Measurements from ENCODE around the gene CAMTA1.
"Not testable (repeated sequence)": the region's sequence is repeated elsewhere in the genome, so short reads cannot be mapped to it uniquely, and the experiment has no call there.

Gene CAMTA1

GRCh38 chr1:7121622-7121988 lies 336.4 kb downstream of the CAMTA1 start:
- no peak for DNase-seq

GRCh38 chr1:7127322-7128075 lies 342.2 kb downstream of the CAMTA1 start:
- no peak for DNase-seq

DNA sequence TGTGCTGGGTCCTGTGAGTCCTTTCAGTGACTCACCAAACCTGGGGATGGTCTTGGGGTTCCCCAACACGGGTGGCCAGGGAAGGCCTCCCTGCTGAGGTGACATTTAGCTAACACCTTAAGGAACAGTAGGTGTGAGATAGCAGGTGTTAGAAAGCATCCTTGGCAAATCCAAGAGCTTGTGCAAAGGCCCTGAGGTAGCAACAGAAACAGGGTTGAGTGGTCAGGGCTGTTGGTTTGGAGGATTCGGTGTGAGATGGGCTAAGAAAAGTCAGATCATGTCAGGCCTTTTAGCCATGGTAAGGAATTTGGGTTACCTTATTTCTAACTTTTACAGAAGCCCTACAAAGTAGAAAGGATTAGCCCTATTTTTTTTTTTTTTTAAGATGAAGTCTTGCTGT lies 343.0 kb downstream of the CAMTA1 start:
- DNase-seq = no peak

DNA sequence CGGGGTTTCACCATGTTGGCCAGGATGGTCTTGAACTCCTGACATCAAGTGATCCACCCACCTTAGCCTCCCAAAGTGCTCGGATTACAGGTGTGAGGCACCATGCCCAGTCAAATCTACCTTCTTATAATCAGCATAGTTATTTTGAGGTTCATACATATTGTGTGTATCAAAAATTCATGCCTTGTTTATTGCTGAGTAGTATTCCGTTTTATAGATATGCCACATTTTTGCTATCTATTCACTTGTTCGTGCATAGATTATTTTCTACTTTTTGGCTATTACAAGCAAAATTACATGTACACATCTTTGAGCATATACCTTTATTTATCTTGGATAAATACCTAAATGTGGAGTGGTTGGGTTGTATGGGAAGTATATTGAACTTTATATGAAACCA lies 344.9 kb downstream of the CAMTA1 start:
- no peak for DNase-seq

GRCh38 chr1:7135493-7135892 lies 350.2 kb downstream of the CAMTA1 start:
- DNase-seq = no peak

GRCh38 chr1:7136166-7136953 lies 351.1 kb downstream of the CAMTA1 start:
- no peak for DNase-seq

DNA sequence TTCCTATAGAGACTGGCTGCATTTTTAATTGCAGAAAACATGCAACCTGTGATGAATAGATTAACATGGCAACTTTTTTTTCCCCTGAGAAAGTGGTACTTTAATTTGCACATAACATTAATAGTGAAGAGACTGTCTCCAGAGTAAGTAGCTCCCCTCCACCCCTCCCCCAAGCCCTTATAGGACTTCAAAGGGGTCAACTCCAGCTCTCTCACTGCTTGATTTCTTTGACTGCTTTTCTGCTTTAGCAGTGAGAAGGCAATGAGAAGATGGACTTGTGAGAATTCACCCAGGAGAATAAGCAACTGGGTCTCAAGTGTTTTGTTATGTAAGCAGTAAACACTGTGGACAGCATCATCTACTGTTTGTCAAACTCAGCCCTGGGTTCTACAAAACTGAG lies 355.0 kb downstream of the CAMTA1 start:
- DNase-seq = no peak

DNA sequence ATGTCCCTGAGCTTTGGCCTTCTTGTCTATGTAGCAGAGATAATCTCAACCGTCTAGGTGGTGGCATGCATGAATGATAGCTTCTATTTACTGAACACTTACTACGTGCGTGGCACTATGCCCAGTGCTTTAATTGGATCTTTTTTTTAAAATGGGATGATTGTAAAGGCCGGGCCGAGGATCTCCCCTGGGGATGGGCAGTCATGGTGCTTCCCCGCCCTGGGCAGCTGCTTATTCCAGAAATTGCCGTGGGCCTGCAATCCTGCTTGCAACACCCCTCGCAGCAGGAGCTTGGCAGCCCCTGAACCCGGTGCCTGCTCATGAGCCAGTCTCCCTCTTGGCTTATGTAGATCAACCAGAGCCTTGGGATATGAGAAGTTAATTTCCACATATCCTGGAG lies 360.7 kb downstream of the CAMTA1 start:
- no peak for DNase-seq

- no peak for DNase-seq
These were observed 361.5 kb downstream of the CAMTA1 start for GRCh38 chr1:7146710-7147109.

DNA sequence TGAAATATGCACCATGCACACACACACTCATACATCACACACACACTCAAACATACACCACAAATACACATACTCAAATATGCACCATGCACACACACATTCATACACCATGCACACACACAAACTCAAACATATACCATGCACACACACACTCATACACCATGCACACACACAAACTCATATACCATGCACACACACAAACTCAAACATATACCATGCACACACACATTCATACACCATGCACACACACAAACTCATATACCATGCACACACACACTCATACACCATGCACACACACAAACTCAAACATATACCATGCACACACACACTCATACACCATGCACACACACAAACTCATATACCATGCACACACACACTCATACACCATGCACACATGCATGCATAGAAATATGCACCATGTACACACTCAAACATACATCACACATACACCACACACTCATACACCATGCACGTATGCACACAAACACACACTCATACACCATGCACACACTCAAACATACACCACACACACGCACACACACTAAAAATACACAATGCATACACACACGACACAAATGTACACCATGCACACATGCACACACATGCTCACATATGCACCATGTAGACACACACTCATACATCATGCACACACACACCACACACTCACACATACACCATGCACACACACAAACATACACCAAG lies 362.5 kb downstream of the CAMTA1 start:
- not testable (repeated sequence) for DNase-seq

DNA sequence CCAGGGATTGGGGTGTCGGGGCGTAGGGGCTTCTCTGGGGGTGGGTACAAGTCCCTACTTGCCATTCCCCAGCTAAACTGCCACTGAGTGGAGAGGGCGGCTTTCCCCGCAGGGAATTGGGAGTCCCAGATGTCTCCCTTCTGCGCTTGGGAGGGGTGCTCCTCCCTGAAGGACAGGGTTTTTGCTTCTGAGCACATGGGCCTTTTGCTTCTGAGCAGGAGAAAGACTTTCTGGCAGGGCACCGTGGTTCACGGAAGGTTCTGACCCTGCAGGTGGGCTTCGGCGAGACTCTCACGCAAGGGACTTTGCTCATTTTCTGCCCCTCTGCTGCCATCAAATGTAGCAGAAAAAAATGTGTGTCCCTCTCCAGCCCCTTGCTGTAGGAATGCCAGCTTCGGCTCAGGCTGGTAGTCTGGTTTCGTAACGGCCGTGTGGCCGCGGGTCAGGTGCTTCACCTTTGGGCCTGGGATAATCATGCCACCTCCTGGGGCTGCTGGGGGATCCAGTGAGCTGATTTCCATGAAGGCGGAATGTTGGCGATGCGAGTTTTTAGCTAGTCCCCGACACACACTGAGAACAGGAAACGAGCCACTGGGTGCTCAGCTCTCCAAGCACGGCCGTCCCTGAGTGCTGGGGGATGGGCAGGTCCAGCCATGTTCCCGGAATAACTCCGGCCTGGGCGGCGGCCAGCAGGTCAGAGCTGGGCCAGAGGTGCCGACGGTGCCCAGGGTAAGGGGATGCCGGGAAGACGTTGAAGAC lies 364.0 kb downstream of the CAMTA1 start:
- no peak for DNase-seq

DNA sequence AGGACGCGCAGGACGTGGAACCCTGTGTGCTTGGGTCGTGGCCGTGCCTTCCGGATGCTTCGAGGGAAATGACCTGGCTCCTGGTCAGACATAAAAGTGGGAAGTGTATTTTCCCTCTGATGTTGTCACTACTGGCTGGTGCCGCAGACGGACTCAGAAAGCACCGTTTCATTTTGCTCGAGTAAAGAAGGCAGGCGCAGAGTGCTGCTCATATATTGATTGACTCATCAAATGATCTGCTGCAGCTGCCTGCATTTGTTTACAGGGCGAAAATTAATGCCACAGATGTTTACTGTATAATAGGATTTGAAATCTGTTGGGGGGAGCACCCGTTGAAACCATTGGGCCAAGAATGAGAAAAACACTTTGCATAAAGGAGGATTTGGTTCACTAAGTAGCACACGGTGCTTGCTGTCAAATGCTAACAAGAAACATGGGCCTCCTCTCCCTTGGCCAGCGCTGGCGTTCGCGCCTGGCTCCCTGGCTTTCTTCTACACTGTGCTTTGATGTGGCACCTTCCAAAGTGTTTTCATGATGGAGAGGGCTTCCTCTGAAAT lies 365.5 kb downstream of the CAMTA1 start:
- DNase-seq = no peak

DNA sequence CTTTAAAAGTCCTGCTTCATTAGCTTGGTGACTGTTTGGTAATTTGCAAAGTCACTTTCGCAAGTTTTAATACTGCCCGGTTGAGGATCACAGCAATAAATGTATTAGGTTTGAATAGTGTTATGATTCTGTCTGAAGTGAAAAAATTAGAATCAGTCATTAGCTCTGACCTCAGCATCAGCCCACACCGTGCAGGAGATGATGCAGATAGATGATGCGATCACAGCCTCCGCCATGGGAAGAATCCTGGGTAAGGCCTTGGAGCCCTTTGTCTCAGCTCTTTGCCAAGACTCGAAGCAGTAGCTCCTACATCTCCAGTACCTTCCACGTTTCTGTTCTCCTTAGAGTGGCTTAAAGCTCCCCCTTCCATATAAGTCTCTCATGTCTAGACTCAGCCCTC lies 366.7 kb downstream of the CAMTA1 start:
- no peak for DNase-seq

DNA sequence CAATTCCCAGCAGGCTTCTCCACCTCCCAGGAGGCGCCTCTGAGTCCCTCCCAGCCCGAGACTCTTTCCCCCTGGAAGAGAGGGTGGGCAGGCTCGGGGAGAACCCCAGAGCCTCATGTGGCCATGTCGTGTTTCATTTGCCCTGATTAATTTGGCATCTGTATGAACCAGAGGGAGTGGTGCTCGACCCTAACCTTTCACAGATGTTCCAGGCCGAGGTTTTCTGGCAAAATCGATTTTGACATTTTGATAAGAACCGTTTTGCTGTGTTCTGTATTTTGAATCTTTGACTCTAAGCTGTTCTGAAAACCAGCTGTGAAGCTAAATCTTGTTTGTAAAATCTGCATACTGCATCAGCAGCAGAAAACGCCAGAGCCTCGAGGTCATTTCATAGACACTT lies 367.4 kb downstream of the CAMTA1 start:
- DNase-seq = no peak

DNA sequence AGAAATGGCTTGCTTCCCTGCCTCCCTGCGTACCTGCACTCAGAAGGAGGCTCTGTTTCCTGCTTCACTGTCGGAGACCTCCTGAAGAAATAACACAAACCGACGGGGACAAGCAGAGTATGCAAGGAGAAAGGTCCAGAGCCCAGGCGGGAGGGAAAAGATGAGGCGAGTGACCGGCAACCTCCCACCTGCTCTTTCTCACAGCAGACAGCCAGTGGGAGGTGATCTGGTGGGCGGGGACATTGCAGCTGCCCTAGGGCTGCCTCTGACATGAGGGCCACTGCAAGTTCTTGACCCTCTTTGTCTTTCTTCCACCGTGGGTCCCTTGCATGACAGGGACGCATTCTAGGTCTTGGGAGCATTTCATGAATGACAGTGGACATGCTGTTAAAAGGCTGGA lies 368.2 kb downstream of the CAMTA1 start:
- no peak for DNase-seq

- DNase-seq = no peak
These were observed 374.0 kb downstream of the CAMTA1 start for GRCh38 chr1:7159116-7159781.

- DNase-seq = not testable (repeated sequence)
These were observed 383.3 kb downstream of the CAMTA1 start for GRCh38 chr1:7168554-7168953.

DNA sequence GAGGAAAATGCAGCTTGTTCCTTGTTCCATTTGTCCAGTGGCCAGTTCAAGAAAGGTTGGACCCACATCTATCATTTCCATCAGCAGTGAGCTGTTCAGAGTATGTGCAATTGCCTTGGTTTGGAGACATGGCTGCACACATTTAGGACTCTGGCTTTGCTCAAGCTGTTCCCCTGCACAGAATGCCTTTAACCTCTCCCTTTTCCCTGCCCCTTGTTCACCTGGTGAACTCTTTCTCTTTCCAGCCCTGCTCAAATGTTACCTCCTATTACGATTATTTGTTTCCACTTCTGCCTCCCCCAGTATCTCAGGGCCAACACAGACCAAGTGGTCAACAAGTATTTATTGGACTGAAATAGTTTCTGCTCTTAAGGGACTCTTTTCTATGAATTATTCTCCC lies 385.9 kb downstream of the CAMTA1 start:
- no peak for DNase-seq

DNA sequence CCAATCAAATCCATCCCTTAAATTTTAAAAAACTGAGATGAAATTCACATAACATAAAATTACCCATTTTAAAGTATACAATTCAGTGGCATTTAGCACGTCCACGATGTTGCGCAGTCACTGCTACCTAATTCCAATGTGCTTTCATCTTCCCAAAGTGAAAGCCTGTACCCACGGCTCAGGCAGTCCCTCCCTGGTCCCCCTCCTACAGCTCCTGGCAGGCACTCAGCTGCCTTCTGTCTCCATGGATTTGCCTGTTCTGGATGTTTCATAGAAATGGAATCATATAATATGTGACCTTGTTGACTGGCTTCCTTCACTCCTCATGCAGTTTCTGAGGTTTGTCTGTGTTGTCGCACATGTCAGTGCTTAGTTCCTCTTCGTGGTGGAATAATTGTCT lies 386.3 kb downstream of the CAMTA1 start:
- DNase-seq = no peak

- DNase-seq = no peak
These were observed 387.6 kb downstream of the CAMTA1 start for GRCh38 chr1:7172804-7173203.

DNA sequence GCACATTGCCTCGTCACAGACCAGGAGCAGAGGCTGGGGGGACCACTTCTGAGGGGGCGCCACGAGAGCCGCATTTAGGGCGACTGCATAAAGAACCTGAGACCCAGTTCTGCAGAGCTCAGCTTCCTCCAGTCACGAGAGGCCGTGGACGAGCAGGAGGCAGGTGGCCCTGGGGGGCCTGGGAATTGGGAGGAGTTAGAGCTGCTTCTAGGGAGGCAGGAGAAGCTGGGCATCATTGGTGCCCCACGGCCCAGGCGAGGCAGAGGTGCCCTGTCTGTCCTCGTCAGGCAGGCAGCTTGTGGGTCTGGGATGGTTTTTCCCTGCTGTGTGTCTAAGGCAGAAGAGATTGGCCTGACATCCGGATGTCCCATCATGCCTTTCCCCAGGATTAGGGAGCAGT lies 389.3 kb downstream of the CAMTA1 start:
- DNase-seq = no peak
